HG03103 (cell line): ENCODE results near the gene PHF20.
"Not testable (repeated sequence)": the region's sequence is repeated elsewhere in the genome, so short reads cannot be mapped to it uniquely, and the experiment has no call there.

Experiments used
- ATAC-seq: cut with Tn5 transposase; IDR thresholded peaks from one replicate; pipeline ENCODE4 v1.9.1; 2021; ENCODE audit warnings: low read depth; ENCODE audit not compliant: unreplicated experiment

The PHF20 gene

GRCh38 chr20:35771689-35772562 lies at the start of gene PHF20:
Gene PHF20 (plus strand): TSS chr20:35772015. CDS start chr20:35801523, 29,508 bp downstream.
- ATAC-seq: peak; percentile 71

GRCh38 chr20:35723275-35723639 lies 48.6 kb upstream of the PHF20 start:
- ATAC-seq: not testable (repeated sequence)

- ATAC-seq: not testable (repeated sequence)
Observed at GRCh38 chr20:35723652-35724320, 48.0 kb upstream of the PHF20 start.

GRCh38 chr20:35724321-35725230 lies 47.2 kb upstream of the PHF20 start:
- ATAC-seq: no peak

- ATAC-seq: no peak
Observed at GRCh38 chr20:35726842-35727711, 44.7 kb upstream of the PHF20 start.

GRCh38 chr20:35729283-35729807 lies 42.5 kb upstream of the PHF20 start:
- ATAC-seq: no peak

- no peak for ATAC-seq
Observed at GRCh38 chr20:35729836-35730582, 41.8 kb upstream of the PHF20 start.

- no peak for ATAC-seq
Observed at GRCh38 chr20:35730583-35731468, 41.0 kb upstream of the PHF20 start.

GRCh38 chr20:35731469-35731788 lies 40.4 kb upstream of the PHF20 start:
- no peak for ATAC-seq

- ATAC-seq: no peak
Observed at GRCh38 chr20:35731862-35732643, 39.8 kb upstream of the PHF20 start.

- no peak for ATAC-seq
Observed at GRCh38 chr20:35732644-35732982, 39.2 kb upstream of the PHF20 start.

- ATAC-seq: no peak
Observed at GRCh38 chr20:35734374-35734773, 37.4 kb upstream of the PHF20 start.

GRCh38 chr20:35734777-35735649 lies 36.8 kb upstream of the PHF20 start:
- no peak for ATAC-seq

- no peak for ATAC-seq
Observed at GRCh38 chr20:35735826-35736470, 35.9 kb upstream of the PHF20 start.

- ATAC-seq: no peak
Observed at GRCh38 chr20:35737865-35738333, 33.9 kb upstream of the PHF20 start.
